ENCODE results near the gene FAAH.

The FAAH gene

DNA sequence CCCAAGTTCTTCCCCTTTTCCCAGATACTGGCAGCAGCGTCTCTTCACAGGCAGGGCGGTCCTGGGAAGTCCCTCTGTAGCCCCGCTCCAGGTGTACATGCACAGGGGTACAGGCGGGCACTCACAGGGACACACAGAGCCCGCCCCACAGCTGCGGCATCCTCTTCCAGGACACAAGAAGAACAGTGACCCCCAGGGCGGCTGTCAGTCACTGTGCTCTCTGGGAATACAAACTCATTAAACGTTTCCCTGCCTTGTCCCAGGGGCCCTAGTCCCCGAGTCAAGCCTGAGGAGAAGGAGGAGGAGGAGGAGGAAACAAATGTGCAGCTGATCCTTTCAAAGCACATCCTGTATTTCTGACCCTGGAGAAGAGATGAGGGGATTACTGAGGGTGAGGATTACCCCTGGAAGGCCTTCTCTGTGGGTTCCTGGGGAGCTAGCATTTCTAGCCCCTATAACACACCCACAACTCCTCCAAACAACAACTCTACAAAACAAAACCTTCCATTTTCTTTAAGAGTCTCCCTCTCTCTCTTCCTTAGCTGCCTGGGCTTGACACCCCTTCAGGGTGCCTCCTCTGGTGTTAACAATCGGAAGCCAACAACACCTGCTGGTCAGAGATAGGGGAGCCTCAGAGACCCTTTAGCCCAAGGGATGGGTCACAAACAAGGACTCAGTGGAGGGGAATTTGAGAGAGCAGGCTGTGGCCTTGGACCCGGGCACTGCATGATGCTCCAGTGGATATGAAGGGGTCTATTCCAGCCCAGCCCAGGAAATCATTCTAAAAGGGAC lies 67.1 kb downstream of the FAAH start:
- in situ Hi-C loops (cut with MboI; ENCODE audit: low pct_unique_long_range_greater_than_20kb, low sequenced_read_pairs), result no loop called here
- no peak for DNase-seq

DNA sequence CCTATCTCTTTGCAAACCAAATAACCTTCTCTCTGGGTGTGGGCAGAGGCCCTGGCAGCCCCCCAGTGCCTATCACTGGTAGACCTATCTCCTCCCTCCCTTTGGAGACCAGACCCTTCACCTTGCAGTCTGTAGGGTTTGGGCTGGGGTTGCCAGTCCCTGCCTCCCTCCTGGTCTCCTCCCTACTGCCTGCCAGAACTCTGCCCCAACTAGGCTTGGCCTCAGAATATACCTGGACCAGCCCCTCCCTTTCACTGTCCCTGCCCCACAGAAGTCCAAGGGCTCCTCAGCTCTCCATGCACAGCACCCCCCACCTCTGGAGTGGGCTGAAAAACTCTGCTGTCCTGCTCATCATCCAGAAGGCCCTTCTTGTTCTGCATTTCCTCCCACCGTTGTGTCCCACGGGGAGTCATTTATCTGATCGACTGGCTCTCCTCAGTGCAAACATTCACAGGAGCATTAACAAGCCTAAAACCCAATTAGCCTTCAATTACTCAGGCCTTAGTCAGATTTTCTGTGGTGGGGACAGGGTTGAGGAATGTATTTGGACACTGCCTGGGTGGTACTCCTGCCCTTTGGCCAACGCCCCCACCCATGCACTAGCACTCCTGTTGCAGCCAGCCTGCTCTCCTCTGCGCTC lies 67.8 kb downstream of the FAAH start:
- in situ Hi-C loops (cut with MboI; ENCODE audit: low pct_unique_long_range_greater_than_20kb, low sequenced_read_pairs), result no loop called here
- no peak for DNase-seq

Data from KBM-7 (cell line).